ENCODE data around the gene NRXN3.

- TF ChIP-seq ELK1 (IDR thresholded peaks at IDR 0.05; ENCODE audit: borderline replicate concordance, low read depth, low read length) (no peak), CTCF (conservative IDR thresholded peaks at IDR 0.05; ENCODE audit: low read depth, low read length) (no peak)
Measured at GRCh38 chr14:78238141-78238540, 68.0 kb downstream of the NRXN3 start.

Data from IMR-90 (cell line).